HepG2 (cell line): Measurements from ENCODE around the gene GPR6. TPM values are rescaled to one million over a fixed set of nuclear protein-coding genes. Genes with fewer than 3 reads are reported as not detected.

ENCODE experiments used
- AGO1 ChIP-seq: fragments of 200-400 bp; formaldehyde crosslinking; IDR thresholded peaks from 2 replicates; pipeline ENCODE4 v1.6.1; 2017; ENCODE audit warnings: mild to moderate bottlenecking, low read depth, low read length, moderate library complexity; ENCODE audit not compliant: poor library complexity, severe bottlenecking
- ARNTL ChIP-seq: sonication (generic); formaldehyde crosslinking; IDR thresholded peaks from 2 replicates; pipeline ENCODE4 v1.4.0; 2020; ENCODE audit warnings: mild to moderate bottlenecking, missing genetic modification reagents
- CHD2 ChIP-seq: IDR thresholded peaks from 2 replicates; pipeline ENCODE4 v1.6.1; 2011; ENCODE audit warnings: low read depth, low read length, improper control_type of control experiment
- HNF4A ChIP-seq: sonication (generic); formaldehyde crosslinking; IDR thresholded peaks from 2 replicates; pipeline ENCODE4 v1.4.0; 2020; ENCODE audit warnings: missing genetic modification reagents
- HOXA5 ChIP-seq: sonication (generic); formaldehyde crosslinking; IDR thresholded peaks from 2 replicates; pipeline ENCODE4 v1.4.0; 2020; ENCODE audit warnings: missing genetic modification reagents
- NKX3-1 ChIP-seq: sonication (generic); formaldehyde crosslinking; IDR thresholded peaks from 2 replicates; pipeline ENCODE4 v1.5.0; 2020; ENCODE audit warnings: missing genetic modification reagents
- PCBP2 ChIP-seq: fragments of 200-400 bp; formaldehyde crosslinking; optimal IDR thresholded peaks from 2 replicates; pipeline ENCODE3; 2018; ENCODE audit warnings: low read length, low read depth; ENCODE audit not compliant: poor library complexity, severe bottlenecking
- PRDM10 ChIP-seq: sonication (generic); formaldehyde crosslinking; IDR thresholded peaks from 2 replicates; pipeline ENCODE4 v1.4.0; 2020; ENCODE audit warnings: low read depth, missing genetic modification reagents
- RARG ChIP-seq: sonication (generic); formaldehyde crosslinking; IDR thresholded peaks from 2 replicates; pipeline ENCODE4 v1.4.0; 2020; ENCODE audit warnings: low read depth, mild to moderate bottlenecking, missing genetic modification reagents
- SOX13 ChIP-seq, 3 experiments: fragments of 450-650 bp in 1 of 3; sonication (generic) in 1 of 3; formaldehyde crosslinking in 1 of 3; IDR thresholded peaks in 2 of 3; conservative IDR thresholded peaks in 1 of 3; 2 replicates each; pipeline versions ENCODE4 v1.5.0 to v1.6.1; 2016 to 2020; ENCODE audit warnings: antibody characterized with exemption in 1 of 3, mild to moderate bottlenecking in 1 of 3, missing compliant biosample characterization in 1 of 3, missing genetic modification reagents in 1 of 3, moderate library complexity in 1 of 3
- SRSF1 ChIP-seq: fragments of 200-400 bp; formaldehyde crosslinking; optimal IDR thresholded peaks from 2 replicates; pipeline ENCODE3; 2017; ENCODE audit warnings: mild to moderate bottlenecking, low read depth, low read length, moderate library complexity
- TOE1 ChIP-seq: sonication (generic); formaldehyde crosslinking; IDR thresholded peaks from 2 replicates; pipeline ENCODE4 v1.4.0; 2020; ENCODE audit warnings: mild to moderate bottlenecking, missing genetic modification reagents
- ZFP82 ChIP-seq: sonication (generic); formaldehyde crosslinking; IDR thresholded peaks from 2 replicates; pipeline ENCODE4 v1.5.1; 2020; ENCODE audit warnings: mild to moderate bottlenecking, missing genetic modification reagents, borderline replicate concordance
- ZFX ChIP-seq: sonication (generic); formaldehyde crosslinking; IDR thresholded peaks from 2 replicates; pipeline ENCODE4 v1.4.0; 2020; ENCODE audit warnings: mild to moderate bottlenecking, low read depth, missing genetic modification reagents, moderate library complexity
- ZNF329 ChIP-seq: sonication (generic); formaldehyde crosslinking; IDR thresholded peaks from 2 replicates; pipeline ENCODE4 v1.9.0; 2021; ENCODE audit warnings: low read depth, mild to moderate bottlenecking, missing genetic modification reagents
- ZNF607 ChIP-seq: sonication (generic); formaldehyde crosslinking; IDR thresholded peaks from 2 replicates; pipeline ENCODE4 v1.5.1; 2020; ENCODE audit warnings: missing genetic modification reagents, mild to moderate bottlenecking, borderline replicate concordance
- ZNF639 ChIP-seq: conservative IDR thresholded peaks from 2 replicates; pipeline ENCODE4 v1.6.1; 2018; ENCODE audit warnings: missing genetic modification reagents
- ZSCAN12 ChIP-seq: sonication (generic); formaldehyde crosslinking; IDR thresholded peaks from 2 replicates; pipeline ENCODE4 v1.9.0; 2021; ENCODE audit warnings: mild to moderate bottlenecking, missing genetic modification reagents
- polyA plus RNA-seq, 8 experiments: library from polyadenylated mRNA; depleted of rRNA in 3 of 8; stranded (reverse) in 7 of 8; unstranded in 1 of 8; fragments of >200 nt; fragmentation: Illumina TruSeq in 4 of 8; extraction: Trizol in 4 of 8; gene quantifications; 2 replicates each; pipeline versions ENCODE4 v1.2.1 to v1.2.3, GENCODE V29; 2011 to 2016; ENCODE audit warnings: low read depth in 4 of 8, missing spikeins in 1 of 8, mixed read lengths in 1 of 8; ENCODE audit not compliant: insufficient read depth in 1 of 8
- total RNA-seq, 5 experiments: library from RNA; depleted of rRNA; stranded (reverse); fragments of >200 nt; fragmentation: Illumina TruSeq; extraction: Trizol; gene quantifications; 2 replicates each; pipeline ENCODE4 v1.2.3, GENCODE V29; 2016; ENCODE audit warnings: low read depth in 1 of 5
- TF ChIP-seq, protein P1 (sequence below), 2 experiments: sonication (generic) in 1 of 2; formaldehyde crosslinking in 1 of 2; IDR thresholded peaks; 2 replicates each; pipeline versions ENCODE4 v1.4.0 to v1.6.1; 2018 to 2020; ENCODE audit warnings: missing genetic modification reagents in 2 of 2, borderline replicate concordance in 1 of 2, low read depth in 1 of 2, mild to moderate bottlenecking in 1 of 2, missing biosample characterization in 1 of 2
- TF ChIP-seq, protein P2 (sequence below): sonication (generic); formaldehyde crosslinking; IDR thresholded peaks from 2 replicates; pipeline ENCODE4 v1.4.0; 2020; ENCODE audit warnings: missing genetic modification reagents

The GPR6 gene
- total and polyA plus RNA-seq, 2 of the 13 experiments (the other 11 are each of a cell fraction or from before 2014, with no cell fraction given) = not detected

- no peak for TF ChIP-seq PRDM10 (CRISPR knock-in tag)
- 0 out of 2 replicates have a peak, but pooled peaks have one; percentile 27 for TF ChIP-seq ARNTL
- TF ChIP-seq HOXA5 (CRISPR knock-in tag) = peak; percentile 94
- TF ChIP-seq CHD2 = no peak
- no peak for TF ChIP-seq HNF4A (CRISPR knock-in tag)
- no peak for TF ChIP-seq ZNF639 (CRISPR knock-in tag)
- TF ChIP-seq TOE1 (CRISPR knock-in tag) = no peak
- TF ChIP-seq, protein P1, sequence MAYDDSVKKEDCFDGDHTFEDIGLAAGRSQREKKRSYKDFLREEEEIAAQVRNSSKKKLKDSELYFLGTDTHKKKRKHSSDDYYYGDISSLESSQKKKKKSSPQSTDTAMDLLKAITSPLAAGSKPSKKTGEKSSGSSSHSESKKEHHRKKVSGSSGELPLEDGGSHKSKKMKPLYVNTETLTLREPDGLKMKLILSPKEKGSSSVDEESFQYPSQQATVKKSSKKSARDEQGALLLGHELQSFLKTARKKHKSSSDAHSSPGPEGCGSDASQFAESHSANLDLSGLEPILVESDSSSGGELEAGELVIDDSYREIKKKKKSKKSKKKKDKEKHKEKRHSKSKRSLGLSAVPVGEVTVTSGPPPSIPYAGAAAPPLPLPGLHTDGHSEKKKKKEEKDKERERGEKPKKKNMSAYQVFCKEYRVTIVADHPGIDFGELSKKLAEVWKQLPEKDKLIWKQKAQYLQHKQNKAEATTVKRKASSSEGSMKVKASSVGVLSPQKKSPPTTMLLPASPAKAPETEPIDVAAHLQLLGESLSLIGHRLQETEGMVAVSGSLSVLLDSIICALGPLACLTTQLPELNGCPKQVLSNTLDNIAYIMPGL (CRISPR knock-in tag; IDR thresholded peaks at IDR 0.05; ENCODE audit: borderline replicate concordance in 1 of 2, low read depth in 1 of 2) = 0 out of 4 replicates have a peak, but pooled peaks of 1 of the 2 experiments have one; percentile 33
- peak; percentile 85 for TF ChIP-seq ZSCAN12 (CRISPR knock-in tag)
- no peak for TF ChIP-seq AGO1
- TF ChIP-seq ZNF607 (CRISPR knock-in tag) = peak; percentile 77; the same call in 1 of the 2 replicates
- TF ChIP-seq, protein P2, sequence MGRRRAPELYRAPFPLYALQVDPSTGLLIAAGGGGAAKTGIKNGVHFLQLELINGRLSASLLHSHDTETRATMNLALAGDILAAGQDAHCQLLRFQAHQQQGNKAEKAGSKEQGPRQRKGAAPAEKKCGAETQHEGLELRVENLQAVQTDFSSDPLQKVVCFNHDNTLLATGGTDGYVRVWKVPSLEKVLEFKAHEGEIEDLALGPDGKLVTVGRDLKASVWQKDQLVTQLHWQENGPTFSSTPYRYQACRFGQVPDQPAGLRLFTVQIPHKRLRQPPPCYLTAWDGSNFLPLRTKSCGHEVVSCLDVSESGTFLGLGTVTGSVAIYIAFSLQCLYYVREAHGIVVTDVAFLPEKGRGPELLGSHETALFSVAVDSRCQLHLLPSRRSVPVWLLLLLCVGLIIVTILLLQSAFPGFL = no peak
- no peak for TF ChIP-seq PCBP2
- TF ChIP-seq SRSF1 = no peak
- peak; percentile 95 for TF ChIP-seq NKX3-1
- peak; percentile 58; the same call in 1 of the 2 replicates for TF ChIP-seq ZNF329
- TF ChIP-seq SOX13 (IDR thresholded peaks at IDR 0.05) = no peak
- TF ChIP-seq SOX13 (CRISPR knock-in tag; conservative IDR thresholded peaks at IDR 0.05 in 1 of 2, IDR thresholded peaks at IDR 0.05 in 1 of 2) = peak in 1 of 2 experiments; percentile 55; a peak in 2 of 4 replicates
- no peak for TF ChIP-seq RARG (CRISPR knock-in tag)
- no peak for TF ChIP-seq ZFP82 (CRISPR knock-in tag)
- TF ChIP-seq ZFX (CRISPR knock-in tag) = no peak
Measured at GRCh38 chr6:109978174-109979032, at the start of gene GPR6 (continued).
